DMS79 (cell line): Measurements from ENCODE around the gene PADI2.
A peak's percentile ranks its signal among the peaks of the same experiment; 100 is the strongest.

Source experiments
- DNase-seq: peaks from one replicate; lab custom pipeline; 2025; lab: John Stamatoyannopoulos, UW

The PADI2 gene

GRCh38 chr1:17119076-17119772 lies at the start of gene PADI2:
TSS of gene PADI2 (minus strand) at chr1:17119451. CDS start at chr1:17119371, 80 bp downstream.
- peak; percentile 63 for DNase-seq

- DNase-seq, result peak; percentile 21
These were observed 49.0 kb upstream of the PADI2 start for GRCh38 chr1:17168091-17168876.

- no peak for DNase-seq
These were observed 48.5 kb upstream of the PADI2 start for GRCh38 chr1:17167786-17168090.

GRCh38 chr1:17167041-17167785 lies 48.0 kb upstream of the PADI2 start:
- no peak for DNase-seq

GRCh38 chr1:17165823-17166222 lies 46.6 kb upstream of the PADI2 start:
- DNase-seq, result no peak

GRCh38 chr1:17163789-17164666 lies 44.8 kb upstream of the PADI2 start:
- no peak for DNase-seq

GRCh38 chr1:17163371-17163770 lies 44.1 kb upstream of the PADI2 start:
- DNase-seq, result no peak

- DNase-seq, result no peak
These were observed 43.7 kb upstream of the PADI2 start for GRCh38 chr1:17162941-17163340.

GRCh38 chr1:17161926-17162800 lies 42.9 kb upstream of the PADI2 start:
- DNase-seq, result no peak

GRCh38 chr1:17161137-17161740 lies 42.0 kb upstream of the PADI2 start:
- DNase-seq, result no peak

- DNase-seq, result no peak
These were observed 39.7 kb upstream of the PADI2 start for GRCh38 chr1:17158961-17159360.

GRCh38 chr1:17156108-17156507 lies 36.9 kb upstream of the PADI2 start:
- DNase-seq, result no peak

- no peak for DNase-seq
These were observed 36.1 kb upstream of the PADI2 start for GRCh38 chr1:17155257-17155920.

- DNase-seq, result no peak
These were observed 30.5 kb upstream of the PADI2 start for GRCh38 chr1:17149771-17150170.

- DNase-seq, result no peak
These were observed 29.8 kb upstream of the PADI2 start for GRCh38 chr1:17148950-17149608.

GRCh38 chr1:17145648-17146047 lies 26.4 kb upstream of the PADI2 start:
- no peak for DNase-seq

- DNase-seq, result no peak
These were observed 24.5 kb upstream of the PADI2 start for GRCh38 chr1:17143760-17144159.

GRCh38 chr1:17141441-17142197 lies 22.4 kb upstream of the PADI2 start:
- no peak for DNase-seq

- no peak for DNase-seq
These were observed 21.0 kb upstream of the PADI2 start for GRCh38 chr1:17140279-17140678.
